A673 (cell line): ENCODE results near the gene PAPPA. TPM values are rescaled to one million over a fixed set of nuclear protein-coding genes. Genes with fewer than 3 reads are reported as not detected.

Experiments used
- BruUV-seq: library from RNA; stranded (reverse); fragments of 400-500 nt; replicated peaks from 2 replicates; lab custom pipeline; 2021; lab: Mats Ljungman, UMichigan
- CTCF ChIA-PET: fragments of 300-600 bp; sonication (Branson Sonifier 250); formaldehyde crosslinking; loops from one replicate; lab custom pipeline; 2022; ENCODE audit warnings: antibody characterized with exemption; lab: Charles Lee
- POLR2A ChIA-PET: fragments of 300-600 bp; sonication (Branson Sonifier 250); formaldehyde crosslinking; loops from one replicate; lab custom pipeline; 2022; ENCODE audit warnings: antibody characterized with exemption; ENCODE audit not compliant: low non-redundant PET; lab: Charles Lee
- DNase-seq: peaks from one replicate; pipeline ENCODE4 v3.0.0-alpha.2; 2015; ENCODE audit warnings: low spot score
- H3K27ac ChIP-seq: fragments of 200-600 bp; sonication (generic); 2 replicates; pipeline ENCODE4 v1.5.1; 2016; ENCODE audit warnings: mixed run types, low read depth, mild to moderate bottlenecking, mixed read lengths, antibody characterized with exemption, low read length; ENCODE audit not compliant: poor library complexity, severe bottlenecking
- H3K27me3 ChIP-seq: fragments of 200-600 bp; sonication (generic); replicated peaks from 2 replicates; pipeline ENCODE4 v1.6.1; 2017; ENCODE audit warnings: mixed run types, low read depth, mild to moderate bottlenecking, mixed read lengths, antibody characterized with exemption, low read length; ENCODE audit not compliant: insufficient read depth, poor library complexity
- H3K36me3 ChIP-seq: fragments of 200-600 bp; sonication (generic); 2 replicates; pipeline ENCODE4 v1.6.1; 2016; ENCODE audit warnings: mixed run types, mild to moderate bottlenecking, mixed read lengths, antibody characterized with exemption, low read length; ENCODE audit not compliant: insufficient read depth, poor library complexity, severe bottlenecking
- H3K4me1 ChIP-seq: fragments of 200-600 bp; sonication (generic); 2 replicates; pipeline ENCODE4 v1.6.1; 2017; ENCODE audit warnings: mixed run types, mild to moderate bottlenecking, mixed read lengths, antibody characterized with exemption, low read length; ENCODE audit not compliant: insufficient read depth, poor library complexity, severe bottlenecking
- H3K4me3 ChIP-seq: fragments of 200-600 bp; sonication (generic); 2 replicates; pipeline ENCODE4 v1.5.1; 2016; ENCODE audit warnings: low read depth, mixed run types, mild to moderate bottlenecking, mixed read lengths, low read length; ENCODE audit not compliant: poor library complexity, severe bottlenecking
- H3K9me3 ChIP-seq: fragments of 200-600 bp; sonication (generic); 2 replicates; pipeline ENCODE4 v1.6.1; 2016; ENCODE audit warnings: mixed run types, low read depth, mild to moderate bottlenecking, mixed read lengths, antibody characterized with exemption, low read length; ENCODE audit not compliant: poor library complexity, severe bottlenecking
- CTCF ChIP-seq: fragments of 300-800, 200-600 bp; sonication (generic); conservative IDR thresholded peaks from 2 replicates; pipeline ENCODE4 v1.5.1; 2017; ENCODE audit warnings: low read depth, mild to moderate bottlenecking, antibody characterized with exemption, low read length, moderate library complexity, mixed read lengths
- EZH2 ChIP-seq: fragments of 200-600 bp; sonication (generic); IDR thresholded peaks from 2 replicates; pipeline ENCODE4 v1.6.1; 2017; ENCODE audit warnings: borderline replicate concordance, low read depth, mild to moderate bottlenecking, mixed read lengths, antibody characterized with exemption, low read length; ENCODE audit not compliant: poor library complexity, severe bottlenecking
- intact Hi-C: fragments of 100-400 bp; cut with micrococcal nuclease; formaldehyde crosslinking; loops from one replicate; pipeline ENCODE4 v1.10.0; 2022; ENCODE audit not compliant: unreplicated experiment
- total RNA-seq: library from RNA; stranded (reverse); gene quantifications from 2 replicates; pipeline ENCODE4 v1.2.3, GENCODE V29; 2021

The PAPPA gene
- total RNA-seq, 1 experiment from 2014 or later, result 47.4 TPM

GRCh38 chr9:116297346-116297745, 143.8 kb downstream of the PAPPA start:
- H3K4me3 ChIP-seq, result no peak overlapping the region
- no peak overlapping the region for H3K27ac ChIP-seq
- POLR2A ChIA-PET, result no interaction called here
- CTCF ChIA-PET, result no interaction called here
- intact Hi-C loops, result no loop called here
- no TSS peak for BruUV-seq
- H3K9me3 ChIP-seq, result no peaks in the 10 kb centered on the region
- H3K27me3 ChIP-seq, result no peaks in the 10 kb centered on the region
- TF ChIP-seq CTCF, result no peak
- no peak for TF ChIP-seq EZH2
- peaks cover 6% of the 10 kb centered on the region for H3K4me1 ChIP-seq
- H3K36me3 ChIP-seq, result peaks cover 6% of the 10 kb centered on the region
- no peak for DNase-seq

GRCh38 chr9:116298249-116298648, 144.7 kb downstream of the PAPPA start:
- DNase-seq, result no peak
- peaks cover 15% of the 10 kb centered on the region for H3K36me3 ChIP-seq
- no peak for TF ChIP-seq EZH2
- TF ChIP-seq CTCF, result no peak
- intact Hi-C loops, result no loop called here
- POLR2A ChIA-PET, result no interaction called here
- H3K4me1 ChIP-seq, result peaks cover 6% of the 10 kb centered on the region
- no peak overlapping the region for H3K27ac ChIP-seq
- no peaks in the 10 kb centered on the region for H3K27me3 ChIP-seq
- CTCF ChIA-PET, result no interaction called here
- no peak overlapping the region for H3K4me3 ChIP-seq
- no TSS peak for BruUV-seq
- no peaks in the 10 kb centered on the region for H3K9me3 ChIP-seq

- TF ChIP-seq CTCF, result no peak
- no peak for TF ChIP-seq EZH2
- H3K27me3 ChIP-seq, result no peaks in the 10 kb centered on the region
- no TSS peak for BruUV-seq
- H3K4me3 ChIP-seq, result no peak overlapping the region
- H3K36me3 ChIP-seq, result peaks cover 22% of the 10 kb centered on the region
- ChIA-PET POLR2A (no interaction called here), CTCF (no interaction called here)
- DNase-seq, result no peak
- peaks cover 6% of the 10 kb centered on the region for H3K4me1 ChIP-seq
- intact Hi-C loops, result no loop called here
- no peak overlapping the region for H3K27ac ChIP-seq
- no peaks in the 10 kb centered on the region for H3K9me3 ChIP-seq
Measured at GRCh38 chr9:116298878-116299391, 145.3 kb downstream of the PAPPA start.
